ENCODE data around the gene NADK.
"Not testable (repeated sequence)": the region's sequence is repeated elsewhere in the genome, so short reads cannot be mapped to it uniquely, and the experiment has no call there.

DNA sequence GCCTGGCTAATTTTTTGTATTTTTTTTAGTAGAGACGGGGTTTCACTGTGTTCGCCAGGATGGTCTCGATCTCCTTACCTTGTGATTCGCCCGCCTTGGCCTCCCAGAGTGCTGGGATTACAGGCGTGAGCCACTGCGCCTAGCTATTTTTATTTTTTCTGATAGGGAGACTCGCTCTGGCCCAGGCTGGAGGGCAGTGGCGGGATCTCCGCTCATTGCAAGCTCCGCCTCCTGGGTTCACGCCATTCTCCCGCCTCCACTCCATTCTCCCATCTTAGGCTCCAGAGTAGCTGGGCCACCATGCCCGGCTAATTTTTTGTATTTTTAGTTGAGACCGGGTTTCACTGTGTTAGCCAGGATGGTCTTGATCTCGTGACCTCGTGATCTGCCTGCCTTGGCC is 52.2 kb downstream of the NADK start:
- TF ChIP-seq, protein P1, sequence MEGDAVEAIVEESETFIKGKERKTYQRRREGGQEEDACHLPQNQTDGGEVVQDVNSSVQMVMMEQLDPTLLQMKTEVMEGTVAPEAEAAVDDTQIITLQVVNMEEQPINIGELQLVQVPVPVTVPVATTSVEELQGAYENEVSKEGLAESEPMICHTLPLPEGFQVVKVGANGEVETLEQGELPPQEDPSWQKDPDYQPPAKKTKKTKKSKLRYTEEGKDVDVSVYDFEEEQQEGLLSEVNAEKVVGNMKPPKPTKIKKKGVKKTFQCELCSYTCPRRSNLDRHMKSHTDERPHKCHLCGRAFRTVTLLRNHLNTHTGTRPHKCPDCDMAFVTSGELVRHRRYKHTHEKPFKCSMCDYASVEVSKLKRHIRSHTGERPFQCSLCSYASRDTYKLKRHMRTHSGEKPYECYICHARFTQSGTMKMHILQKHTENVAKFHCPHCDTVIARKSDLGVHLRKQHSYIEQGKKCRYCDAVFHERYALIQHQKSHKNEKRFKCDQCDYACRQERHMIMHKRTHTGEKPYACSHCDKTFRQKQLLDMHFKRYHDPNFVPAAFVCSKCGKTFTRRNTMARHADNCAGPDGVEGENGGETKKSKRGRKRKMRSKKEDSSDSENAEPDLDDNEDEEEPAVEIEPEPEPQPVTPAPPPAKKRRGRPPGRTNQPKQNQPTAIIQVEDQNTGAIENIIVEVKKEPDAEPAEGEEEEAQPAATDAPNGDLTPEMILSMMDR (conservative IDR thresholded peaks at IDR 0.05): not testable (repeated sequence)
- not testable (repeated sequence) for TF ChIP-seq ZFX (IDR thresholded peaks at IDR 0.05)
